ENCODE data around the gene KCNH1. TPM values are rescaled to one million over a fixed set of nuclear protein-coding genes. Genes with fewer than 3 reads are reported as not detected.

The KCNH1 gene
- polyA plus RNA-seq, 2 of the 4 experiments (the other 2 are of a cell fraction), result 5.1 to 7.9 TPM

GRCh38 chr1:211135342-211135950, 1.5 kb upstream of the KCNH1 start:
- H3K27ac ChIP-seq, result no peak overlapping the region
- no peak overlapping the region for H3K4me3 ChIP-seq
- TF ChIP-seq SMC3 (IDR thresholded peaks at IDR 0.05), result peak; percentile 88
- TF ChIP-seq BCL3 (IDR thresholded peaks at IDR 0.05), result no peak
- TF ChIP-seq PBX3 (IDR thresholded peaks at IDR 0.05), result no peak
- peak; percentile 86 for TF ChIP-seq CTCF (IDR thresholded peaks at IDR 0.05)
- TF ChIP-seq MAZ (IDR thresholded peaks at IDR 0.05; ENCODE audit: borderline replicate concordance, low read depth, low read length), result no peak
- no peak for TF ChIP-seq JUN (IDR thresholded peaks at IDR 0.05)
- TF ChIP-seq ESRRA (IDR thresholded peaks at IDR 0.05; ENCODE audit: borderline replicate concordance, low read length), result no peak
- TF ChIP-seq HEYL (CRISPR knock-in tag; IDR thresholded peaks at IDR 0.05), result no peak
- peak; percentile 95 to 96 for TF ChIP-seq RAD21 (conservative IDR thresholded peaks at IDR 0.05 in 1 of 2, IDR thresholded peaks at IDR 0.05 in 1 of 2)
- no peak for TF ChIP-seq FOSB (CRISPR knock-in tag; IDR thresholded peaks at IDR 0.05)
- FAIRE-seq, result peak; percentile 92
- H3K4me2 ChIP-seq, result no peak overlapping the region
- ATAC-seq, result peak; percentile 54 to 61
- H3K9me3 ChIP-seq, result no peaks in the 10 kb centered on the region
- peak; percentile 46 to 72 for DNase-seq (ENCODE audit: low read depth in 1 of 2, low spot score in 1 of 2)
- WGBS (ENCODE audit: missing lambda C conversion rate), result under 1% methylated on average over 5 of the region's 5 CpGs
- H3K4me1 ChIP-seq, result peaks cover 17% of the 10 kb centered on the region
- ChIA-PET POLR2A (interaction anchor here (0.7 to 1.1 kb wide), 3 partner anchors 123 to 761 kb away, joined by 3 to 7 read pairs (median 3); partner anchors contain the start of gene RCOR3), CTCF (interaction anchor here (0.6 to 9.0 kb wide), 62 partner anchors 9 to 802 kb away, joined by 3 to 388 read pairs (median 5); partner anchors contain the start of gene RCOR3)

GRCh38 chr1:211133393-211133835, 534 bp downstream of the KCNH1 start:
- Histone ChIP-seq H3K27ac (peak overlapping the region; percentile 89 to 93), H3K4me3 (peak overlapping the region; percentile 67), H3K9me3 (no peaks in the 10 kb centered on the region), H3K4me1 (peaks cover 20% of the 10 kb centered on the region), H3K4me2 (peak overlapping the region; percentile 85)
- 3% methylated on average over 6 of the region's 31 CpGs for whole genome bisulfite sequencing (ENCODE audit: missing lambda C conversion rate)
- DNase-seq (ENCODE audit: low read depth in 1 of 2, low spot score in 1 of 2) (peak in 1 of 2 experiments; percentile 35), ATAC-seq (peak; percentile 60 to 69), FAIRE-seq (no peak)
- no peak for TF ChIP-seq CHD4 (IDR thresholded peaks at IDR 0.05; ENCODE audit: borderline replicate concordance)
- no peak for TF ChIP-seq HOXB13 (CRISPR knock-in tag; IDR thresholded peaks at IDR 0.05; ENCODE audit: low read depth)
- TF ChIP-seq PBX3 (IDR thresholded peaks at IDR 0.05), result no peak
- no peak for TF ChIP-seq CTCF (IDR thresholded peaks at IDR 0.05)
- no peak for TF ChIP-seq RCOR1 (IDR thresholded peaks at IDR 0.05; ENCODE audit: low read depth, low read length)
- TF ChIP-seq FOXS1 (CRISPR knock-in tag; IDR thresholded peaks at IDR 0.05), result no peak
- ChIA-PET POLR2A (interaction anchor here (0.6 to 2.3 kb wide), 6 partner anchors 125 to 895 kb away, joined by 3 to 22 read pairs (median 6); partner anchors contain the start of gene RCOR3), CTCF (interaction anchor here (0.7 to 9.0 kb wide), 114 partner anchors 10 to 1319 kb away, joined by 3 to 388 read pairs (median 5); no protein-coding TSS in a partner anchor)

All from A549 (cell line).